ENCODE results near the gene GRM5. TPM values are rescaled to one million over a fixed set of nuclear protein-coding genes. Genes with fewer than 3 reads are reported as not detected.
"Not testable (repeated sequence)": the region's sequence is repeated elsewhere in the genome, so short reads cannot be mapped to it uniquely, and the experiment has no call there.

GRM5 gene
- polyA plus RNA-seq, 4 donors: 0.14 to 0.18 (median 0.16) TPM

DNA sequence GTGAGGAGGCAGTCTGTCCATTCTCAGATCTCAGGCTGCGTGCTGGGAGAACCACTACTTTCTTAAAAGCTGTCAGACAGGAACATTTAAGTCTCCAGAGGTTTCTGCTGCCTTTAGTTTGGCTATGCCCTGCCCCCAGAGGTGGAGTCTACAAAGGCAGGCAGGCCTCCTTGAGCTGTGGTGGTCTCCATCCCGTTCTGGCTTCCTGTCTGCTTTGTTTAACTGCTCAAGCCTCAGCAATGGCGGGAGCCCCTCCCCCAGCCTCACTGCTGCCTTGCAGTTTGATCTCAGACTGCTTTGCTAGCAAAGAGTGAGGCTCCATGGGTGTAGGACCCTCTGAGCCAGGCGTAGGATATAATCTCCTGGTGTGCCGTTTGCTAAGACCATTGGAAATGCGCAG lies 602.5 kb downstream of the GRM5 start:
- DNase-seq (ENCODE audit: low read depth in 4 of 4, low spot score in 3 of 4): not testable (repeated sequence)

- not testable (repeated sequence) for DNase-seq (ENCODE audit: low read depth in 4 of 4, low spot score in 3 of 4)
Measured at GRCh38 chr11:88458047-88458446, 607.7 kb downstream of the GRM5 start.

GRCh38 chr11:88455974-88456373 lies 609.8 kb downstream of the GRM5 start:
- DNase-seq (ENCODE audit: low read depth in 4 of 4, low spot score in 3 of 4): no peak

- DNase-seq (ENCODE audit: low read depth in 4 of 4, low spot score in 3 of 4): no peak
Measured at GRCh38 chr11:88454881-88455280, 610.9 kb downstream of the GRM5 start.

Other genes starting within 250 kb of the GRM5 start
- under 1 TPM in 1 of 4 donors, not detected in 3; 0.08 TPM for gene TYR, start 111.9 kb upstream of the GRM5 start, polyA plus RNA-seq (ENCODE audit: insufficient read length in 4 of 4)

Data from left renal pelvis (tissue), 4 donors.